IPS-18a (cell line): ENCODE data around the gene CSF2.
"Not testable (repeated sequence)": the region's sequence is repeated elsewhere in the genome, so short reads cannot be mapped to it uniquely, and the experiment has no call there.

Experiments used
- H3K27ac ChIP-seq: one replicate; pipeline ENCODE4 v1.5.1; 2013; ENCODE audit warnings: low read length
- H3K27me3 ChIP-seq: one replicate; pipeline ENCODE4 v1.6.1; 2013; ENCODE audit warnings: mild to moderate bottlenecking, low read length; ENCODE audit not compliant: control insufficient read depth, insufficient read depth
- H3K36me3 ChIP-seq: one replicate; pipeline ENCODE4 v1.6.1; 2013; ENCODE audit warnings: low read depth, low read length; ENCODE audit not compliant: control insufficient read depth
- H3K4me1 ChIP-seq: one replicate; pipeline ENCODE4 v1.6.1; 2013; ENCODE audit warnings: low read depth, low read length; ENCODE audit not compliant: control insufficient read depth
- H3K4me3 ChIP-seq: one replicate; pipeline ENCODE4 v1.5.1; 2013; ENCODE audit warnings: low read length
- H3K9ac ChIP-seq: one replicate; pipeline ENCODE4 v1.6.1; 2013; ENCODE audit warnings: mild to moderate bottlenecking, low read length, moderate library complexity
- H3K9me3 ChIP-seq: one replicate; pipeline ENCODE4 v1.6.1; 2013; ENCODE audit warnings: low read depth, low read length; ENCODE audit not compliant: control insufficient read depth

Gene CSF2

GRCh38 chr5:132122971-132123370 lies 49.4 kb downstream of the CSF2 start:
- H3K36me3 ChIP-seq, H3K9me3 ChIP-seq, H3K4me3 ChIP-seq, H3K27me3 ChIP-seq, H3K27ac ChIP-seq, H3K9ac ChIP-seq, H3K4me1 ChIP-seq: not testable (repeated sequence)

GRCh38 chr5:132123578-132123977 lies 50.0 kb downstream of the CSF2 start:
- H3K9ac ChIP-seq, H3K27ac ChIP-seq, H3K4me3 ChIP-seq, H3K4me1 ChIP-seq, H3K27me3 ChIP-seq, H3K36me3 ChIP-seq, H3K9me3 ChIP-seq: not testable (repeated sequence)
